ENCODE data around the gene SOBP.

Gene SOBP

GRCh38 chr6:107622269-107622668 is 132.4 kb downstream of the SOBP start:
- no peak for DNase-seq

- DNase-seq, result no peak
Measured at GRCh38 chr6:107624050-107624449, 134.1 kb downstream of the SOBP start.

GRCh38 chr6:107624541-107624940 is 134.6 kb downstream of the SOBP start:
- DNase-seq, result no peak

DNA sequence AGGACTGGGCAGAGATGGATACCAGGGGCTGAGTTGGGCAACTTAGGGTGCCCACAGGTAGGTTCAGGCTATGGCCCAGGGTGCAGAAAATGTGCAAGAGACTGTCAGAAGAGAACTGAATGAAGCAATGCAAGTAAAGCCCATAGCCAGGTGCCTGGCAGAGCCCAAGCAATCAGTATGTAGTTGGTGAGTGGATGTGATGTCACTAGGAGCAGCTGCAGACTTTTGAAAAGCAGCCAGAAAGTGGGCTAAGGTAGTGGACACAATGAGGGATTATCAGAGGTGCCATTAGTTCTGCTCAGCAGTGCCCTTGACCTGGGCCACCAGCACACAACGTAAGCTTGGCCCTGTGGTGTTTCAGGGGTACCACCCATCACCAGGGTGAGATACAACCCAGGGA is 135.3 kb downstream of the SOBP start:
- no peak for DNase-seq

GRCh38 chr6:107626645-107627044 is 136.7 kb downstream of the SOBP start:
- no peak for DNase-seq

DNA sequence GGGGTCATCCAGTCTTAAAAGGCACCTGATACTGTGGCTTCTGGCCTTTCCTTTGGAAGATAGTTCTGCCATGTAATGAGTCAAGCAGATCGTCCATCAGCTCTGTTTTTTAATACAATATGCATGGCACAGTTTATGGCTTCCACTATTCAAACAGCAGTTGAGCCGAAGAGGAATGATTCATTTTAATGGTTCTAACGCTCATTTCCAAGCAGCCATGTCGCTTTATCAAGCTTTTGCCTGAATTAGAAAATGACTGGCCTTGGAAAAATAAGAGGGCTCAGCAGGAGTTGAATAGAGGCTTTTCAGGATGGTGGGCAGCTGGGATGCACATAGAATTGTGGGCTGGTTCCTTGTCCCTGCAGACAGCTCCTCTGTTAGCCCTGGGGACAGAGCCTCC is 138.1 kb downstream of the SOBP start:
- no peak for DNase-seq

- DNase-seq, result no peak
Measured at GRCh38 chr6:107628878-107629277, 139.0 kb downstream of the SOBP start.

DNA sequence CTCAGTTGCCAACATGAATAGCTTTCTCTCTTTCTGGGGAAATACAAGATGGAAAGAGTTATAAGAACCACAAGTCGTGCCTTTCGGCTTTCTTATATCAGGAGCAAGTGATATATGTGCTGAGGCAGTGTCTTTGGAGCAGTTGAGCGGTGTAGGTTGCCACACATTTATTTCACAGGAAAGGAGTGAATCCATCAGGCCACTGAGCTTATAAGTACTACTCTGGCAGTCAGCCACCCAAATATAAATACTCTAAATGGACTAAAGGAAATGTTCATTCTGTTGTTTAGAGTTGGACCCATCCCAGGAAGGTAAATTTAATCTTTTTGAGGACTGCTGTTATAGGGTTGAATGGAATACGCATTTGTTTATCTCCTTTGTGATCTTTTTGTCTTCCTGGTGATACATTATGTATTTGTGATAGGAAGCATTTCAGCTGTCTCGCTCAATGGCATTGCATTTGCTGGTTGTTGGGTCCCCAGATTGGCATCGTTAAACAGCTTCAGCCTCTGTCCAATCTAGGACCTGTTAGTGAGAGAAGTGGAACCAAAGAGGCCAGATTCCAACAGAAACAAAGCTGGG is 139.7 kb downstream of the SOBP start:
- DNase-seq, result peak; percentile 19

DNA sequence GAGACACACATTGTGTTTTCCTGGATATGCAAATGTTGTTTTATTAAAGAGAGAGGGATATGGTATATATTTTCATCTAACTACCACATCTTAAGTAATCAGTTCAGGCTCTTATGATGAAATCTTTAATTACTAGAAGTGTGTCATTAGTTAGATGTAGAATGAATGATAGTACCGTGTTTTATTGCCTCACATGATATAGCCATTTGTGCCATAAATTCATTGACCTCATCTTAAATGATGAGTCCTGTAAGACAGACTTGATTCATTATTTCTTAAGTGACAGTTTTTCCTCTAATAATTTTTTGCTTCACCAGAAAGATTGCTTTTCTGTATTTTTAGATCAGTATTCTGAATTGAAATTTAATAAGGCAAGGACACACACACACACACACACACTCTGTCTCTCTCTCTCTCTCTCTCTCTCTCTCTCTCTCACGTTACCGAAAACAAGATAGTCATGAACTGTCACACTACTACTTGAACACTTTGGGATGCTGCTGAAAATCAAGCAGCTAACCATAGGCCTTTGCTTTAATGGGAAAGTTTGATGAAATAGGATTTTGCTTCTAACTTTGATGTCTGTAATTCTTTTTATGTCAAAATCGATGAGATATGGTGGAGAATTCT is 140.5 kb downstream of the SOBP start:
- no peak for DNase-seq

DNA sequence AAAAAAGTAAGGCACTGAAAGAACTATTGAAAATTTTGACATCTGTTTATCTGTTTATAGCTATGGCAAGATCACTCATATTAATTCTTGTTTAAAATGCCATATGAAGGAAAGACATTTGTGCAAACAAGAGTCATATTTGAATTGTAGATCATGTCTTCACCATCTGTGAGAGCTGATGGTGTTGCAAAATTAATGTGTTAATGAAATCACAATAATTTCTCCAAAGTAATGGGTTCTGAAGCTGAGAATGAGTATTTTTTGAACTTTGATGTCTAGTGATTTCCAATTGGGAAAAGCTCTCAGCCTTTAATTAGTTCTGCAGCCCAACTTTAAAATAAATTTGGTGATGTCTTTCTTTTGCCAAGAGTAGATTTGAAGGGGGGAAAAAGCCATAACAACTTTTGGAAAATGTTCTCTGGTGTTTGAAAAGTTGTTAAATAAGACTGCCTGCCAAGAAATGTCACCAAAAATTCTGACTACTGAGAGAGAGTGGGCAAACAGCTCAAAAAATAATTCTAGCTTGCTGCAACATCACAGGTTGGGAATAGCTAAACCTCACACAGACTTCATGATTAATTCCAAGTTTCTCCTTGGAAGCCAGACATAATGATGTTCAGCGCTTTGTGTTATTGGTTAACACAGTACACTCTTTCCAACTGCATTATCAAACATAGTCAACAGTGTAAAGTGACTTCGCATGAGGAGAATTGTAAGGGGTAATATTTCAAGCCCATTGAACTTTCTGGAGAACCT is 142.6 kb downstream of the SOBP start:
- DNase-seq, result no peak

DNA sequence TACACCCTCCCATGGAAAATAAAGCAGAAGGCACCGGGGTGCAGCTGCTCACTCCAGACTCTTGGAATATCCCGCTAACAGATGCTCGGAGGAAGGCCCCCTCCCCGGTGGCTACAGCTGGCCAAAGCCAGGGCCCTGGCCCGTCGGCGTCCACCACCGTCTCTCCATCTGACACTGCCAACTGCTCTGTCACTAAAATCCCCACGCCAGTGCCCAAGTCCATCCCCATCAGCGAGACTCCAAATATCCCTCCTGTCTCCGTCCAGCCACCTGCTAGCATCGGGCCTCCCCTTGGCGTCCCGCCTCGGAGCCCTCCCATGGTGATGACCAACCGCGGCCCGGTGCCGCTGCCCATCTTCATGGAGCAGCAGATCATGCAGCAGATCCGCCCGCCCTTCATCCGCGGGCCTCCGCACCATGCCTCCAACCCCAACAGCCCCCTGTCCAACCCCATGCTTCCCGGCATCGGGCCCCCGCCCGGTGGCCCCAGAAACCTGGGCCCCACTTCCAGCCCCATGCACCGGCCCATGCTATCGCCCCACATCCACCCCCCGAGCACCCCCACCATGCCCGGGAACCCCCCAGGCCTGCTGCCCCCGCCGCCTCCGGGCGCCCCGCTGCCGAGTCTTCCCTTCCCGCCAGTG is 143.9 kb downstream of the SOBP start:
- DNase-seq, result no peak

DNA sequence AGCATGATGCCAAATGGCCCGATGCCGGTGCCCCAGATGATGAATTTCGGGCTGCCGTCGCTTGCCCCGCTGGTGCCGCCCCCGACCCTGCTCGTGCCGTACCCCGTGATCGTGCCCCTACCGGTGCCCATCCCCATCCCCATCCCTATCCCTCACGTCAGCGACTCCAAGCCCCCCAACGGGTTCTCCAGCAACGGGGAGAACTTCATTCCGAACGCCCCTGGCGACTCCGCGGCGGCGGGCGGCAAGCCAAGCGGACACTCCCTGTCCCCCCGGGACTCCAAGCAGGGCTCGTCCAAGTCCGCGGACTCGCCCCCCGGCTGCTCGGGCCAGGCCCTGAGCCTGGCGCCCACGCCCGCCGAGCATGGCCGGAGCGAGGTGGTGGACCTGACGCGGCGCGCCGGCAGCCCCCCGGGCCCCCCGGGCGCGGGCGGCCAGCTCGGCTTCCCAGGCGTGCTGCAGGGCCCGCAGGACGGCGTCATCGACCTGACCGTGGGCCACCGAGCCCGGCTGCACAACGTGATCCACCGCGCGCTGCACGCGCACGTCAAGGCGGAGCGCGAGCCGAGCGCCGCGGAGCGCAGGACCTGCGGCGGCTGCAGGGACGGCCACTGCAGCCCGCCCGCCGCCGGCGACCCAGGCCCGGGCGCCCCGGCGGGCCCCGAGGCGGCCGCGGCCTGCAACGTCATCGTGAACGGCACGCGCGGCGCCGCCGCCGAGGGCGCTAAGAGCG is 144.6 kb downstream of the SOBP start:
- no peak for DNase-seq

DNA sequence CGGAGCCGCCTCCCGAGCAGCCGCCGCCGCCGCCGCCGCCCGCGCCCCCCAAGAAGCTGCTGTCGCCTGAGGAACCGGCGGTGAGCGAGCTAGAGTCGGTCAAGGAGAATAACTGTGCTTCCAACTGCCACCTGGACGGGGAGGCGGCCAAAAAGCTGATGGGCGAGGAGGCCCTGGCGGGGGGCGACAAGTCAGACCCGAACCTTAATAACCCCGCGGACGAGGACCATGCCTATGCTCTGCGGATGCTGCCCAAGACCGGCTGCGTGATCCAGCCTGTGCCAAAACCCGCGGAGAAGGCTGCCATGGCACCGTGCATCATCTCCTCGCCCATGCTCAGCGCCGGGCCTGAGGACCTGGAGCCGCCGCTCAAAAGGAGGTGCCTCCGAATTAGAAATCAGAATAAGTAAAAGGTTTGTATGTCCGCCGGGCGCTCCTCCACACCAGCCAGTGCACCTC is 145.2 kb downstream of the SOBP start:
- no peak for DNase-seq

GRCh38 chr6:107636486-107636885 is 146.6 kb downstream of the SOBP start:
- DNase-seq, result no peak

GRCh38 chr6:107637316-107638315 is 147.7 kb downstream of the SOBP start:
- DNase-seq, result no peak

GRCh38 chr6:107638493-107638892 is 148.6 kb downstream of the SOBP start:
- no peak for DNase-seq

GRCh38 chr6:107639511-107639910 is 149.6 kb downstream of the SOBP start:
- no peak for DNase-seq

GRCh38 chr6:107641071-107641470 is 151.2 kb downstream of the SOBP start:
- DNase-seq, result no peak

DNA sequence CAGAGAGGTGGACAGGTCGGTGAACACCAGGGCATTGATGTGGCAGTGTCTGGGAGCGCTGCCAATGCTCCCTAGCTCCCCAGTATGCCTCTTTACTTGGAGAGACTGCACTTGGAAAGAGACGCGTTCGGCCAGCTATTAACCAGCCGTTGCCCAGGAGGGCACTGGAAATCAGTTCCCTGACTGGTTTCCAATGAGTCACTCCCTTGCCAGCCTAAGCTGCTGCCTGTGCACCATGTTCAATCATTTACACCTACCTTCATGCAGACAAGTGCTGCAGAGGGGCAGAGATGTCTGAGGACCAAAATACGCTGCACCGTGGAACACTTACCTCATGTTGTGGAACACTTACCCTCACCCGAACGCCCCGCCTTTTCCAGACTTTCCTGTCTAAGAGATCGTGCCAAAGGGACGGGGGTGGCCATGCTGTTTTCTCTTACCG is 151.6 kb downstream of the SOBP start:
- DNase-seq, result no peak

DNA sequence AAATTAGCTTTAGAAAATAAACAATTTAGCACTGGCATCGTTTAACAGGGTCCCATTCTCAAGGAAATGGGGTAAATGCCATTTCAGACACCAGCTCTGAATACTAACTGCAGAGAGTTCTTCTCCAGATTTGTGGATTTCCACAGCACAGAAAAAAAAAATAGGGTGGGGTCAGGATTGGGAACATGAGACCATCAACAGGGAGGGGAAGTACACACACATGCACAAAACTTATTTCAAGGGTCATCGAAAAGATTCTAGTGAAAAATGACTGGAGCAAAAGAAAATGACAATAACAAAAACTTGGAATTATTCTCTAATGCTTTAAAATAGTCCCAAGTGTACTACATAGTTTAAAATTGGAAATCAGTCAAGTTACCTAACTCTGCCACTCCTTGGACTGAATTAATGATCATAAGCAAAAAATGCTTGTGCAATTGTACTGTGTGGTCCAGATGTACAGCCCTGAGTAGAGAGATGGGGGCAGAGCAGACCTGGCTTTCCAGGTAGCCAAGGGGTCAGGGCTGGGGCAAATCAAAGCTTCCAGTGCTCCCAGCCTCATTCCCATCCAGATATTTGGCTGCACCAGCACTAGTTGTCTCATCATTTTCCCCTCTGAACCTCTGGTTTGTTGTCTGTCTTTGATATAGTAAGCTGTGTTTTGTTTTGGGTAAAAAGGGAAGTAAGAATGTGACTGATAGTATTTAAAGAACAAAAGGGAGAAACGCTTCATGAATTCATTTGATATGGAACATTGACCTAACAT is 152.4 kb downstream of the SOBP start:
- DNase-seq, result no peak

- no peak for DNase-seq
Measured at GRCh38 chr6:107642861-107643328, 153.0 kb downstream of the SOBP start.
